Activated CD4-positive, alpha-beta memory T cell treated with anti-CD3 and anti-CD28 coated beads, Interleukin-2, amount 10 ng/mL, durations not matched to agents 7 days and 5 days (primary cell): ENCODE results near the gene SPARC. TPM values are rescaled to one million over a fixed set of nuclear protein-coding genes. Genes with fewer than 3 reads are reported as not detected.
"Not testable (repeated sequence)": the region's sequence is repeated elsewhere in the genome, so short reads cannot be mapped to it uniquely, and the experiment has no call there.

ENCODE experiments used
- CTCF ChIA-PET: fragments of 350-600 bp; sonication (Branson Sonifier 250); formaldehyde crosslinking; loops from one replicate; lab custom pipeline; 2021; ENCODE audit warnings: antibody characterized with exemption, inconsistent platforms; lab: Charles Lee
- POLR2A ChIA-PET: fragments of 350-600 bp; sonication (Branson Sonifier 250); formaldehyde crosslinking; loops from one replicate; lab custom pipeline; 2021; ENCODE audit warnings: antibody characterized with exemption; lab: Charles Lee
- DNase-seq: peaks from one replicate; pipeline ENCODE4 v3.0.0-alpha.2; 2020
- H3K27ac Mint-ChIP-seq: one replicate; pipeline ENCODE4 v1.8.0; 2021; ENCODE audit warnings: mild to moderate bottlenecking, mixed read lengths
- H3K27me3 Mint-ChIP-seq: one replicate; pipeline ENCODE4 v1.8.0; 2021; ENCODE audit warnings: mixed read lengths
- H3K36me3 Mint-ChIP-seq: one replicate; pipeline ENCODE4 v1.8.0; 2021; ENCODE audit warnings: low read depth, mixed read lengths
- H3K4me1 Mint-ChIP-seq: one replicate; pipeline ENCODE4 v1.8.0; 2021; ENCODE audit warnings: mixed read lengths
- H3K4me3 Mint-ChIP-seq: one replicate; pipeline ENCODE4 v1.8.0; 2021; ENCODE audit warnings: mild to moderate bottlenecking, mixed read lengths
- H3K9me3 Mint-ChIP-seq: one replicate; pipeline ENCODE4 v1.8.0; 2021; ENCODE audit warnings: mixed read lengths
- total RNA-seq, 2 experiments: library from RNA; stranded (reverse); gene quantifications; one replicate each; pipeline ENCODE4 v1.2.3, GENCODE V29; 2021

SPARC gene
- total RNA-seq, 2 experiments from 2014 or later, result 0.25 TPM; not detected in 1

- ChIA-PET CTCF (interaction anchor here (0.7 to 2.5 kb wide), 4 partner anchors 24 to 55 kb away, joined by 3 to 8 read pairs (median 4); no protein-coding TSS in a partner anchor), POLR2A (no interaction called here)
- H3K36me3 Mint-ChIP-seq, result no peaks in the 10 kb centered on the region
- H3K9me3 Mint-ChIP-seq, result no peaks in the 10 kb centered on the region
- no peak for DNase-seq
- no peak overlapping the region for H3K27ac Mint-ChIP-seq
- H3K4me1 Mint-ChIP-seq, result peaks cover 11% of the 10 kb centered on the region
- no peak overlapping the region for H3K4me3 Mint-ChIP-seq
- peaks cover 33% of the 10 kb centered on the region for H3K27me3 Mint-ChIP-seq
Measured at GRCh38 chr5:151683986-151684588, 2.6 kb downstream of the SPARC start.

GRCh38 chr5:151683444-151683843, 3.3 kb downstream of the SPARC start:
- Mint-ChIP-seq H3K4me3 (no peak overlapping the region), H3K27me3 (peaks cover 30% of the 10 kb centered on the region), H3K9me3 (no peaks in the 10 kb centered on the region), H3K36me3 (no peaks in the 10 kb centered on the region), H3K4me1 (peaks cover 11% of the 10 kb centered on the region), H3K27ac (no peak overlapping the region)
- no peak for DNase-seq
- ChIA-PET CTCF (interaction anchor here (0.9 to 2.5 kb wide), 4 partner anchors 23 to 56 kb away, joined by 3 to 8 read pairs (median 4); no protein-coding TSS in a partner anchor), POLR2A (no interaction called here)

GRCh38 chr5:151682751-151683331, 3.9 kb downstream of the SPARC start:
- Mint-ChIP-seq H3K9me3 (no peaks in the 10 kb centered on the region), H3K4me3 (no peak overlapping the region), H3K27ac (no peak overlapping the region), H3K4me1 (peaks cover 11% of the 10 kb centered on the region), H3K36me3 (no peaks in the 10 kb centered on the region), H3K27me3 (peaks cover 27% of the 10 kb centered on the region)
- ChIA-PET POLR2A (no interaction called here), CTCF (interaction anchor here (1.1 to 2.5 kb wide), 3 partner anchors 23 to 57 kb away, joined by 4 to 8 read pairs (median 4); no protein-coding TSS in a partner anchor)
- DNase-seq, result no peak

GRCh38 chr5:151682240-151682639, 4.5 kb downstream of the SPARC start:
- peaks cover 11% of the 10 kb centered on the region for H3K4me1 Mint-ChIP-seq
- no peak overlapping the region for H3K27ac Mint-ChIP-seq
- no peak overlapping the region for H3K4me3 Mint-ChIP-seq

GRCh38 chr5:151680944-151681427, 5.7 kb downstream of the SPARC start:
- CTCF ChIA-PET, result no interaction called here
- Mint-ChIP-seq H3K4me1 (peaks cover 2% of the 10 kb centered on the region), H3K36me3 (no peaks in the 10 kb centered on the region), H3K27me3 (peaks cover 18% of the 10 kb centered on the region), H3K9me3 (no peaks in the 10 kb centered on the region), H3K27ac (no peak overlapping the region), H3K4me3 (no peak overlapping the region)
- POLR2A ChIA-PET, result no interaction called here
- no peak for DNase-seq

More at GRCh38 chr5:151682240-151682639, 4.5 kb downstream of the SPARC start:
- Mint-ChIP-seq H3K36me3 (no peaks in the 10 kb centered on the region), H3K9me3 (no peaks in the 10 kb centered on the region), H3K27me3 (peaks cover 28% of the 10 kb centered on the region)
- CTCF ChIA-PET, result interaction anchor here (1.1 kb wide), 1 partner anchor 30 kb away, joined by 4 read pairs; no protein-coding TSS in a partner anchor
- POLR2A ChIA-PET, result no interaction called here
- no peak for DNase-seq

- H3K27me3 Mint-ChIP-seq, result peaks cover 11% of the 10 kb centered on the region
- H3K36me3 Mint-ChIP-seq, DNase-seq, POLR2A ChIA-PET, H3K4me3 Mint-ChIP-seq, H3K4me1 Mint-ChIP-seq, H3K27ac Mint-ChIP-seq, H3K9me3 Mint-ChIP-seq, CTCF ChIA-PET: not testable (repeated sequence)
Measured at GRCh38 chr5:151680156-151680505, 6.6 kb downstream of the SPARC start.

- ChIA-PET CTCF (no interaction called here), POLR2A (no interaction called here)
- Mint-ChIP-seq H3K4me3 (no peak overlapping the region), H3K9me3 (no peaks in the 10 kb centered on the region), H3K36me3 (no peaks in the 10 kb centered on the region), H3K27me3 (peaks cover 7% of the 10 kb centered on the region), H3K4me1 (peaks cover 5% of the 10 kb centered on the region), H3K27ac (no peak overlapping the region)
- no peak for DNase-seq
Measured at GRCh38 chr5:151679421-151680155, 7.1 kb downstream of the SPARC start.

- peaks cover 7% of the 10 kb centered on the region for H3K27me3 Mint-ChIP-seq
- H3K4me1 Mint-ChIP-seq, result peaks cover 4% of the 10 kb centered on the region
- CTCF ChIA-PET, result no interaction called here
- no peak overlapping the region for H3K4me3 Mint-ChIP-seq
- no peak for DNase-seq
- no peaks in the 10 kb centered on the region for H3K36me3 Mint-ChIP-seq
- H3K27ac Mint-ChIP-seq, result no peak overlapping the region
- POLR2A ChIA-PET, result no interaction called here
- H3K9me3 Mint-ChIP-seq, result no peaks in the 10 kb centered on the region
Measured at GRCh38 chr5:151678713-151679112, 8.0 kb downstream of the SPARC start.

- Mint-ChIP-seq H3K9me3 (no peaks in the 10 kb centered on the region), H3K36me3 (no peaks in the 10 kb centered on the region), H3K27me3 (peaks cover 7% of the 10 kb centered on the region), H3K4me3 (no peak overlapping the region), H3K27ac (no peak overlapping the region), H3K4me1 (peaks cover 3% of the 10 kb centered on the region)
- ChIA-PET CTCF (no interaction called here), POLR2A (no interaction called here)
- DNase-seq, result no peak
Measured at GRCh38 chr5:151677776-151678545, 8.8 kb downstream of the SPARC start.

GRCh38 chr5:151676719-151677118, 10.0 kb downstream of the SPARC start:
- Mint-ChIP-seq H3K9me3 (no peaks in the 10 kb centered on the region), H3K27ac (no peak overlapping the region), H3K36me3 (no peaks in the 10 kb centered on the region), H3K27me3 (peaks cover 7% of the 10 kb centered on the region), H3K4me1 (peaks cover 3% of the 10 kb centered on the region), H3K4me3 (no peak overlapping the region)
- ChIA-PET CTCF (no interaction called here), POLR2A (no interaction called here)
- DNase-seq, result no peak

- DNase-seq, result no peak
- Mint-ChIP-seq H3K9me3 (no peaks in the 10 kb centered on the region), H3K27me3 (peaks cover 7% of the 10 kb centered on the region), H3K27ac (no peak overlapping the region), H3K4me3 (no peak overlapping the region), H3K4me1 (peaks cover 3% of the 10 kb centered on the region), H3K36me3 (no peaks in the 10 kb centered on the region)
- ChIA-PET POLR2A (no interaction called here), CTCF (no interaction called here)
Measured at GRCh38 chr5:151676314-151676712, 10.4 kb downstream of the SPARC start.

- no peak for DNase-seq
Measured at GRCh38 chr5:151675611-151676313, 11.0 kb downstream of the SPARC start.

More at GRCh38 chr5:151675611-151676313, 11.0 kb downstream of the SPARC start:
- Mint-ChIP-seq H3K27me3 (peaks cover 8% of the 10 kb centered on the region), H3K27ac (no peak overlapping the region), H3K36me3 (no peaks in the 10 kb centered on the region), H3K9me3 (no peaks in the 10 kb centered on the region), H3K4me1 (peaks cover 3% of the 10 kb centered on the region), H3K4me3 (no peak overlapping the region)
- ChIA-PET CTCF (interaction anchor here (0.7 to 1.7 kb wide), 2 partner anchors 17 to 23 kb away, joined by 3 to 8 read pairs; no protein-coding TSS in a partner anchor), POLR2A (no interaction called here)
